ENCODE results near the gene HORMAD1.

DNA sequence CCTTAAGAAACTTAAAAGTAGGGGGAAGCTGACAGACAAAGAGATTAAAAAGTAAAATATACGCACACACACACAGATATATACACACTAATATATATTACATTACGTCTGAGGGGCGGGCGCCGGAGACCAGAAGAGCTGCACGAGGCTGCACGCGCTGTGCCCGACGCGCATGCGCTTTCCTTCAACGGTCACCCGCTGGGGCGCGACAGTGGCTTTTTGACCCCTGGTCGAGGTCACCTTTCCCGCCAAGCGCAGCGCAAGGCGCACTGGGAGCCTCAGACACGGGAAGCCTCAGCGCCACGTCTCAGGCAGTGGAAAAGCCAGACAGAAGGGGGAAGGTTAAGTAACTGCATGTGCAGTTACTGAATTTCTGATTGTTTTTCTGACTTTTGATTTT lies at the start of gene HORMAD1:
- TF ChIP-seq CTCF (IDR thresholded peaks at IDR 0.05) (no peak), EP300 (IDR thresholded peaks at IDR 0.05) (no peak)
